Stimulated activated CD4-positive, alpha-beta T cell treated with anti-CD3 and anti-CD28 coated beads, Interleukin-4, amount 100 ng/mL, for 1 hour (primary cell): ENCODE measurements around the gene WNK1.
"Not testable (repeated sequence)": the region's sequence is repeated elsewhere in the genome, so short reads cannot be mapped to it uniquely, and the experiment has no call there.

ENCODE experiments used
- DNase-seq: peaks from one replicate; pipeline ENCODE4 v3.0.0-alpha.2; 2020

Gene WNK1

DNA sequence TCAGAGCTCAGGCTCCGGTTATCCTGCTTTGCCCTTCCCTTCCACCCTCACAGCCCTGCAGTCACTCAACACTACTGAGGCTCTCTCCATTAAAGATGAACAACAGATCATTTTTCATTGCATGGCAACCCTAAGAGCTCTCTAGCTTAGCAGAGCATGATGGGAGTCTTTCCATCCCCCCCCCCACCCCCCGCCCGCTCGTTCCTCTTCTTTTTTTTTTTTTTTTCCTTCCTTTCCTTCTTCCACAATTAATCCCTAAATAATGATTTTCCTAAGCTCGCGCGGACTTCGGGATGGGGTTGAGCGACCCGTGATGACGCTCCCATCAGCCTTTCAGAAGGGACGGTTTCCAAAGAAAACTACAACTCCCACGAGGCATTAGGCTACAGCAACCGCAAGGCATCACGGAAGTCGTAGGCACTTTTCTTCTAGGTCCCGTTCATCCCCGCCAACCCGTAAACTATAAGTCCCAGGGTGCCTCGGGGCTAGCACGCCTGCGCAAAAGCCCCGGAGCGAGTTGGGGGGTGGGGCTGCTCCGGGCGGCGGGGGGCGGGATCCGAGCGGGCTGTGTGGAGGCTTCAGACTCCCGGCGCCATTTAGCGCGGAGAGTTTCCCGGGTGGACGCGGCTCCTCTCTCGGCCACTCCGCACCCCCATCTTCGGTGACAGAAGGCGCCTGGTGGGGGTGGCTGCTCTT, at the start of gene WNK1:
TSS of gene WNK1 (plus strand) at position 581 of the 696 bp plus-strand sequence. CDS start 987 bp downstream, outside the sequence.
- DNase-seq, result peak; percentile 96

- no peak for DNase-seq
These were observed 47.7 kb upstream of the WNK1 start for GRCh38 chr12:704516-705242.

GRCh38 chr12:708084-708483, 44.3 kb upstream of the WNK1 start:
- DNase-seq, result not testable (repeated sequence)

DNA sequence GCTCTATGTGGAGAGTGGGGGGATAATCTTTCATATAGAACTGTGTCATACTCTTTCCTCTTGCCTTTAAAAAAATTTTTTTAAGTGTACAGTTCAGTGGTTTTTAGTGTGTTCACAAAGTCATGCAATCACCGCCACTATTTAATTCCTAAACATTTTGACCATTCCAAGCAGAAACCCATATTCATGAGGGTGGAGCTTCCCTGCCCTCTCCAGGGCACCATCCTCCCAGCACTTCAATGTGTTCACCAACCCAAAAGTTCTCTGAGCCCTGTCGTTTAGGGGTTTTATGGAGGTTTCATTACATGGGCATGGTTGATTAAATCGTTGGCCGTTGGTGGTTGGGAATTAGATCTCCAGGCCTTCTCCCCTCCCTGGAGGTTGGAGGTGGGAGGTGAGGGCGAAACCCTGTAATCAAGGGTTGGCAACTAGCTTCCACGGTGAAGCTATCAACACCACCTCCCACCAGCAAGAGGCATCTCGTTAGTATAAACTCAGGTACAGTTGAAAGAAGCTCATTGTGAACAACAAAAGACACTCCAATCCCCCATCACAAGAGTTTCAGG, 42.8 kb upstream of the WNK1 start:
- no peak for DNase-seq

GRCh38 chr12:712172-712863, 40.1 kb upstream of the WNK1 start:
- DNase-seq, result no peak

DNA sequence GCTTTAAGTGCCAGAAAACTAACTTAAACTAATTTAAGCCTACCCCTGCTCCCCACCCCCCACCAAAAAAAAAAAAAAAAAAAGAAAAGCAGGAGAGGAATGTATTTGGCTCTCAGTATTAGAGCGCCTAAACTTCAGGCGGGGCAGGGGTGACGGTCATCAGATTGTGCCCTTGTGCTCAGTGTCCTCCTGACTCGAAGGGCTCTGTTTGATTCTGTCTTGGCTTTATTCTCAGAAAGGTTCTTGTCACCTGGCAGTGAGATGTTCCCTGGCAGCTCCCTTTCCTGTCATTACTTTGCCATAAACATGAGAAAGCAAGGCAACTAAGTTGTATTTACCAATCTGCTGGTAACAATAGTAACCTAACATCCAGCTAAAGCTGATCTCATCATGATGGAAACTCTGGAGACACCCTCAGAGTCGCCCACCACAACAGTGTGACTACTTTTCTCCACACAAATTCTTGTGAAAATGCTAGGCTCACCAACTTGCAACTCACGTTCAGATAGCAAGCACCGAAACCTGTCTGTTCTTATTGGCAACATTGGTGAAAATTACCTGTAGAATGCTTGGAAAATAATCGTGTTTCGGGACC, 39.0 kb upstream of the WNK1 start:
- peak; percentile 18 for DNase-seq

GRCh38 chr12:716506-716905, 35.9 kb upstream of the WNK1 start:
- peak; percentile 46 for DNase-seq

- DNase-seq, result no peak
These were observed 33.6 kb upstream of the WNK1 start for GRCh38 chr12:718756-719102.

DNA sequence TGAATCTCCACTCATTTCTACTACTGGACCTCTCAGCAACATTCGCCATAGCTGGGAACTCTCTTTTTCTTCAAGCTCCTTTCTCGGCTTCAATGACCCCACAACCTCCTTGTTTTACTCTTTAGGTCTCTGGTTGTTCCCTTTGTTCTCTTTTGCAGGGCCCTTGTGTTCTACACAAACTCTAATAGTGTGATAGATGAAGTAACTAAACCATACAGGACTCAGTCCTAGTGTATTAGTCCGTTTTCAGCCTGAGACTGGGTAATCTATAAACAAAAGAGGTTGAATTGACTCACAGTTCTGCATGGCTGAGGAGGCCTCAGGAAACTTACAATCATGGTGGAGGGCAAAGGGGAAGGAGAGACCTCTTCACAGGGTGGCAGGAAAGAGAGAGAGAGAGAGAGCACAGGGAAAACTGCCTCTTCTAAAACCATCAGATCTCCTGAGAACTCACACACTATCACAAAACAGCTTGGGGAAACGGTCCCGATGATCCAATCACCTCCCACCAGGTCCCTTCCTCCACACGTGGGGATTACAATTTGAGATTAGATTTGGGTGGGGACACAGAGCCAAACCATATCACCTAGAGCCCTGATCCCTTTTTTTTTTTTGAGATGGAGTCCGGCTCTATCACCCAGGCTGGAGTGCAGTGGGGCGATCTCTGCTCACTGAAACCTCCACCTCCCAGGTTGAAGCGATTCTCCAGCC, 32.0 kb upstream of the WNK1 start:
- DNase-seq, result no peak

GRCh38 chr12:724194-724855, 28.1 kb upstream of the WNK1 start:
- DNase-seq, result no peak

DNA sequence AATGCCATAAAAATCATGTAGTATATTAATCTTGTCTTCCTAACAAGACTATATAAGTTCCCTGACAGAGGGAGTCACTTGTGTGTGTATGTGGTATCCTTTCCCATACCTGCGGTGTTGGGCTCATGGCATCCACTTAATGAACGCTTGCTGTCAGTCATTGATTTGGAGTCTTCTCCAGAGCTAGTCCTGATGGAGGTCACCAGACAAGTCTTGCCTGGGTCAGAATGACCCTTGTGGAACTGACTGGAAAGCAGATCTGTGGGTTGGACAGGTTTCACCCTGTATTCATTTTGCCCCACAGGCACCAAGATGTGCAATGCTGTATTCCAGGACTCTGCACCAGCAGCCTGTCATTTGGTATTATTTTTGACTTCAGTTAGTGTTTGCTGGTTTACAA, 27.3 kb upstream of the WNK1 start:
- no peak for DNase-seq

GRCh38 chr12:726281-727140, 25.9 kb upstream of the WNK1 start:
- no peak for DNase-seq

GRCh38 chr12:727321-727720, 25.1 kb upstream of the WNK1 start:
- no peak for DNase-seq

- no peak for DNase-seq
These were observed 23.6 kb upstream of the WNK1 start for GRCh38 chr12:728781-729180.

DNA sequence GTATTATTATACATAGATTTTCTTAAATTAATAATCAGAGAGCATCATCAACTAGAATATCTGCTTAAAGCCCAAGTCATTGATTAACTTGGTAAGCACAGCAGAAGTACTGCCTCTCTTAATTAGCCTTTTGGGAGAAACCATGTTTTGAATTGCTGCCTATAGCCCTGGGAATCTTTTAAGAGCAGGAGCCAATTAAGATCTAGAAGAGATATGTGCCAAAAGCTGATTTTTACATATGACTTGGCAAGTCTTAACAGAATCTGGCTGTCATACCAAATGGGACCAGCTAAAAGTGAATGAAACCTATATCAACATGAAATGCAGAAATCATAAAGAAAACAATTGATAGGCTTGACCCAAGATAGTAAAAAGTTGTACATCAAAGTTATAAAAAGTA, 23.2 kb upstream of the WNK1 start:
- no peak for DNase-seq

GRCh38 chr12:730550-730949, 21.8 kb upstream of the WNK1 start:
- DNase-seq, result no peak

GRCh38 chr12:737122-737739, 15.1 kb upstream of the WNK1 start:
- no peak for DNase-seq

GRCh38 chr12:738712-739111, 13.7 kb upstream of the WNK1 start:
- DNase-seq, result no peak

GRCh38 chr12:739349-739748, 13.0 kb upstream of the WNK1 start:
- no peak for DNase-seq

DNA sequence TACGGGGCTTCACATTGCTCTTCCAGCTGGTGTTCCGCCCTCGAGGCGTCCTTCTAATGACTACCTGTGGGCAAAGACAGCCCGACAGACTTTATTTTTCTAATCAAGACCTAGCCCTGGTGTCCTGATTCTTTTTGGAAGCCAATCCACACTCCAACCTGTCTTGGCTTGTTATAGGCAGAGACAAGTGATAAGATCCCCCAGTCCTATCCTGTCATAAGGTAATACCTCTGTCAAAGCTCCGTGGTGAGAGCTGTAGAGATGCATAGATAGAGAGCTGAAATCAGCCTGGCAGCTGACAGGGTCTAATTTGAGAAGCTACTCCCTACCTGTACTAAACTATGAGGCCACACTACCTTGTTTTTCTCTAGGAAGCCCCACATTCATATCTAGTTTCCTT, 11.5 kb upstream of the WNK1 start:
- no peak for DNase-seq
